SK-N-MC (cell line): ENCODE data around the gene TPM1.

Source experiments
- EZH2 ChIP-seq: fragments of 200-600 bp; sonication (generic); IDR thresholded peaks from one replicate; pipeline ENCODE4 v1.6.1; 2017; ENCODE audit warnings: antibody characterized with exemption
- POLR2AphosphoS5 ChIP-seq: IDR thresholded peaks from 2 replicates; pipeline ENCODE4 v1.6.1; 2012; ENCODE audit warnings: mild to moderate bottlenecking, low read depth, low read length, borderline replicate concordance

- TF ChIP-seq POLR2AphosphoS5 (no peak), EZH2 (no peak)
Observed at GRCh38 chr15:63034578-63034977, 8.0 kb upstream of the TPM1 start.
